GM23338 (cell line): ENCODE results near the gene NDOR1. TPM values are rescaled to one million over a fixed set of nuclear protein-coding genes. Genes with fewer than 3 reads are reported as not detected.

Source experiments
- ATAC-seq: fragments of 200-7000 bp; cut with Tn5 transposase; 3 replicates; pipeline ENCODE4 v1.9.1; 2020
- DNase-seq: peaks from one replicate; pipeline ENCODE4 v3.0.0-alpha.2; 2015; ENCODE audit warnings: low spot score
- H2AFZ ChIP-seq: fragments of 200-600 bp; sonication (generic); 2 replicates; pipeline ENCODE4 v1.8.0; 2016; ENCODE audit warnings: antibody characterized with exemption, mild to moderate bottlenecking, moderate library complexity
- H3F3A ChIP-seq: fragments of 200-600 bp; sonication (generic); replicated peaks from 2 replicates; pipeline ENCODE4 v1.8.0; 2017; ENCODE audit warnings: antibody characterized with exemption, mixed run types, low read depth
- H3K27ac ChIP-seq: fragments of 200-600 bp; sonication (generic); 2 replicates; pipeline ENCODE4 v1.6.1; 2016; ENCODE audit warnings: low read depth
- H3K27me3 ChIP-seq: fragments of 200-600 bp; sonication (generic); 2 replicates; pipeline ENCODE4 v1.8.0; 2016; ENCODE audit warnings: mild to moderate bottlenecking, mixed run types, moderate library complexity; ENCODE audit not compliant: insufficient read depth
- H3K36me3 ChIP-seq: fragments of 200-600 bp; sonication (generic); 2 replicates; pipeline ENCODE4 v1.8.0; 2016; ENCODE audit warnings: mild to moderate bottlenecking; ENCODE audit not compliant: insufficient read depth
- H3K4me1 ChIP-seq: fragments of 200-600 bp; sonication (generic); 2 replicates; pipeline ENCODE4 v1.8.0; 2016; ENCODE audit warnings: mild to moderate bottlenecking, moderate library complexity; ENCODE audit not compliant: insufficient read depth
- H3K4me2 ChIP-seq: fragments of 200-600 bp; sonication (generic); 2 replicates; pipeline ENCODE4 v1.7.1; 2017; ENCODE audit warnings: mixed run types
- H3K4me3 ChIP-seq: fragments of 200-600 bp; sonication (generic); 2 replicates; pipeline ENCODE4 v1.6.1; 2016; ENCODE audit warnings: mixed run types
- H3K79me2 ChIP-seq: fragments of 200-600 bp; sonication (generic); replicated peaks from 2 replicates; pipeline ENCODE4 v1.8.0; 2017; ENCODE audit warnings: mild to moderate bottlenecking; ENCODE audit not compliant: insufficient read depth
- H3K9me2 ChIP-seq: fragments of 200-600 bp; sonication (generic); 2 replicates; pipeline ENCODE4 v1.8.0; 2017; ENCODE audit not compliant: insufficient read depth
- H4K20me1 ChIP-seq: fragments of 200-600 bp; sonication (generic); replicated peaks from 2 replicates; pipeline ENCODE4 v1.8.0; 2017; ENCODE audit warnings: mild to moderate bottlenecking; ENCODE audit not compliant: insufficient read depth
- H3K27ac Mint-ChIP-seq: 2 replicates; pipeline ENCODE4 v1.8.0; 2020; ENCODE audit warnings: inconsistent platforms, mild to moderate bottlenecking, moderate library complexity, mixed read lengths
- H3K27me3 Mint-ChIP-seq: 3 replicates; pipeline ENCODE4 v1.8.0; 2022; ENCODE audit warnings: low read depth, mild to moderate bottlenecking, moderate library complexity, mixed read lengths, inconsistent platforms; ENCODE audit not compliant: insufficient read depth, poor library complexity
- H3K36me3 Mint-ChIP-seq: 3 replicates; pipeline ENCODE4 v1.8.0; 2021; ENCODE audit warnings: low read depth, mild to moderate bottlenecking, inconsistent platforms, moderate library complexity, mixed read lengths
- H3K4me1 Mint-ChIP-seq: 3 replicates; pipeline ENCODE4 v1.8.0; 2020; ENCODE audit warnings: mild to moderate bottlenecking, inconsistent platforms, mixed read lengths
- H3K4me3 Mint-ChIP-seq: 3 replicates; pipeline ENCODE4 v1.8.0; 2021; ENCODE audit warnings: moderate library complexity, mild to moderate bottlenecking, inconsistent platforms, mixed read lengths
- H3K9me3 Mint-ChIP-seq: 3 replicates; pipeline ENCODE4 v1.8.0; 2020; ENCODE audit warnings: moderate library complexity, mild to moderate bottlenecking, inconsistent platforms, mixed read lengths
- CREB1 ChIP-seq: fragments of 250-450 bp; sonication (Bioruptor Pico); IDR thresholded peaks from 2 replicates; pipeline ENCODE4 v1.5.0; 2020; ENCODE audit warnings: low read depth, mild to moderate bottlenecking, moderate library complexity
- CTCF ChIP-seq, 2 experiments: fragments of 200-600 bp in 1 of 2; sonication (generic) in 1 of 2; conservative IDR thresholded peaks; 2 replicates each; pipeline versions ENCODE4 v1.5.1 to v1.6.1; 2016 to 2017; ENCODE audit warnings: antibody characterized with exemption in 2 of 2, low read depth in 2 of 2, mild to moderate bottlenecking in 2 of 2, moderate library complexity in 1 of 2
- ETS1 ChIP-seq: IDR thresholded peaks from 2 replicates; pipeline ENCODE4 v1.6.1; 2016; ENCODE audit warnings: antibody characterized with exemption
- EZH2 ChIP-seq: fragments of 200-600 bp; sonication (generic); IDR thresholded peaks from one replicate; pipeline ENCODE4 v1.8.0; 2017; ENCODE audit warnings: antibody characterized with exemption, mild to moderate bottlenecking, low read depth; ENCODE audit not compliant: unreplicated experiment
- EZH2phosphoT487 ChIP-seq: fragments of 200-600 bp; sonication (generic); IDR thresholded peaks from one replicate; pipeline ENCODE4 v1.8.1; 2018; ENCODE audit warnings: antibody characterized with exemption; ENCODE audit not compliant: unreplicated experiment
- NANOG ChIP-seq: IDR thresholded peaks from 2 replicates; pipeline ENCODE4 v1.6.1; 2016; ENCODE audit warnings: antibody characterized with exemption, borderline replicate concordance
- POLR2AphosphoS5 ChIP-seq: IDR thresholded peaks from 2 replicates; pipeline ENCODE4 v1.6.1; 2016; ENCODE audit warnings: antibody characterized with exemption, low read depth
- REST ChIP-seq: IDR thresholded peaks from one replicate; pipeline ENCODE4 v1.6.1; 2018; ENCODE audit warnings: antibody characterized with exemption; ENCODE audit not compliant: unreplicated experiment
- ZNF331 ChIP-seq: fragments of 250-450 bp; sonication (Bioruptor Pico); IDR thresholded peaks from 2 replicates; pipeline ENCODE4 v1.5.0; 2020; ENCODE audit warnings: low read depth, mild to moderate bottlenecking, moderate library complexity
- polyA plus RNA-seq: library from polyadenylated mRNA; unstranded; fragments of >200 nt; fragmentation: Nextera tagmentation; extraction: Ambion mirVana; gene quantifications from 2 replicates; pipeline ENCODE4 v1.2.1, GENCODE V29; 2016
- total RNA-seq: library from RNA; depleted of rRNA; stranded (reverse); fragments of >200 nt; shearing (Covaris generic); gene quantifications from 2 replicates; pipeline ENCODE4 v1.2.3, GENCODE V29; 2014

The NDOR1 gene
- total and polyA plus RNA-seq, 2 experiments from 2014 or later: 19.4 to 38.1 TPM

- TF ChIP-seq ETS1: no peak
- TF ChIP-seq NANOG: no peak
Observed at GRCh38 chr9:137186385-137186784, 19.1 kb upstream of the NDOR1 start (continued).

GRCh38 chr9:137187386-137187785 lies 18.1 kb upstream of the NDOR1 start:
- no peak overlapping the region for H3K27ac ChIP-seq
- Mint-ChIP-seq H3K27ac (0 out of 2 replicates have a peak overlapping the region, but pooled peaks have one; percentile 84), H3K27me3 (peaks cover 13% of the 10 kb centered on the region), H3K36me3 (peaks cover 21% of the 10 kb centered on the region), H3K4me1 (peaks cover 9% of the 10 kb centered on the region), H3K9me3 (no peaks in the 10 kb centered on the region), H3K4me3 (peak overlapping the region; percentile 91)
- TF ChIP-seq EZH2 (no peak), POLR2AphosphoS5 (no peak), ZNF331 (no peak), REST (no peak), CREB1 (CRISPR knock-in tag) (no peak), ETS1 (no peak)
- H4K20me1 ChIP-seq: 0 out of 2 replicates have a peak, but pooled peaks cover 5% of the 10 kb centered on the region
- H3K4me3 ChIP-seq: peak overlapping the region; percentile 94
- 0 out of 2 replicates have a peak, but pooled peaks cover 4% of the 10 kb centered on the region for H3F3A ChIP-seq
- H3K36me3 ChIP-seq: no peaks in the 10 kb centered on the region
- DNase-seq (no peak), ATAC-seq (no peak)
- H3K79me2 ChIP-seq: peaks cover 25% of the 10 kb centered on the region
- no peak overlapping the region for H2AFZ ChIP-seq
- H3K4me1 ChIP-seq: peaks cover 13% of the 10 kb centered on the region
- no peaks in the 10 kb centered on the region for H3K9me2 ChIP-seq
- no peaks in the 10 kb centered on the region for H3K27me3 ChIP-seq
- H3K4me2 ChIP-seq: peak overlapping the region; percentile 93

GRCh38 chr9:137188086-137188489 lies 17.4 kb upstream of the NDOR1 start:
- no peaks in the 10 kb centered on the region for H3K9me3 Mint-ChIP-seq
- H3K27me3 Mint-ChIP-seq: peaks cover 13% of the 10 kb centered on the region
- peak overlapping the region; percentile 84; the same call in 1 of the 2 replicates for H3K27ac Mint-ChIP-seq
- 0 out of 2 replicates have a peak, but pooled peaks cover 4% of the 10 kb centered on the region for H3F3A ChIP-seq
- no peak for DNase-seq
- H3K27me3 ChIP-seq: no peaks in the 10 kb centered on the region
- peaks cover 9% of the 10 kb centered on the region for H3K4me1 Mint-ChIP-seq
- no peaks in the 10 kb centered on the region for H3K9me2 ChIP-seq
- peaks cover 13% of the 10 kb centered on the region for H3K4me1 ChIP-seq
- H3K79me2 ChIP-seq: peaks cover 25% of the 10 kb centered on the region
- peak overlapping the region; percentile 94 for H3K4me3 ChIP-seq
- H3K4me2 ChIP-seq: peak overlapping the region; percentile 93
- peaks cover 17% of the 10 kb centered on the region for H3K36me3 Mint-ChIP-seq
- H4K20me1 ChIP-seq: peaks cover 5% of the 10 kb centered on the region; the same call in 1 of the 2 replicates
- no peak overlapping the region for H3K27ac ChIP-seq
- H3K4me3 Mint-ChIP-seq: peak overlapping the region; percentile 91
- no peaks in the 10 kb centered on the region for H3K36me3 ChIP-seq
- peak overlapping the region; percentile 91; the same call in 1 of the 2 replicates for H2AFZ ChIP-seq
- ATAC-seq: peak; percentile 31
- TF ChIP-seq CTCF (conservative IDR thresholded peaks at IDR 0.05; ENCODE audit: low read depth in 2 of 2) (no peak), REST (no peak), ZNF331 (no peak), EZH2phosphoT487 (no peak)
